Activated T-cell treated with anti-CD3 and anti-CD28 coated beads for 1 hour (primary cell): ENCODE results near the gene TCF7.

Experiments
- DNase-seq: peaks from one replicate; pipeline ENCODE4 v3.0.0-alpha.2; 2020; ENCODE audit warnings: low read depth

Gene TCF7

DNA sequence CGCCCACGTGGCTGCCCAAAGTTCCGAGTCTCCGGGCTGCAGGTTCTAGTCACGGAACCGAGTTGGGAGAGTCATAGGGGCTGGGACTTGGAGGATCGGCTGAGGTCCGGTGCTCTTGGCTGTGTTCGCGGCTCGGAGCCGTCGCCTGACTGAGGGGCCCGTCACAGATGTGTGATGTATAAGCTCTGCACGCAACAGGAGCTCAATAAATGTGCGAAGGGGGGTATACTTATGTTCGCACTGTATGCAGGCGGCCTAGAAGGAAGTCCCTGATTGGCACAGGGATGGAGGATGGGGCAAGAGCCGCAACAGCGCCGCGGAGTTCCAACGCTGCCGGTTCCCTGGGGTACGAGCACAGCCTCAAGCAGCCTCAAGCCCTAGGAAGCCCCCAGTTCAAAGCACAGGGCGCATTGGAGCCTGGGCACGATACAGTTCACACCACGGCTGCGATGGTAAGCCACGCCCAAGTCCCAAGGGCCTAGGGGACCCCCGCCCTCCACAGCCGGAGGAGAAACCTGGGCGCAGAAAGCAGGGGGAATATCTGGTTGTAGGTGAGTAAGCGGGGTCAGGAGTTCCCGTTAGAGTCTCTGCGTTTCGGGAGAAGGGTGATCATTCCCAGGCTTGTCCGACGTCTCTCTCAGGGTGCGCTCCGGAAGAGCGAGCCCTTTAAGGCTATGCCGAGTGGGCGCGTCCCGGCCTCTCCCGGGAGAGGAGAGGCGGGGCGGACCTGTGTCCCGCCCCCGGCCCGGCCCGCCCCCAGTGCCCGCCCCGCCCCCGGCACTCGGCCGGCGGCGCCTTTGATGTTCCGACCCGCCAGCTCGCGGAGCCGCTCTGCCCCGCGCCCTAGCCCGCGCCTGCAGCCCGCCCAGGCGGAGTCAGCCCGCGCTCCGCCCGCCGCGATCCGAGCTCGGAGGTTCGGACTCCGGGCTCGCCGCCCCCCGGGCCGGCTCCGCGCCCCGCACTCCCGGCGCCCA lies at the start of gene TCF7:
Gene TCF7, plus strand, starts transcription at position 780 of the 974 bp plus-strand sequence. CDS start 226 bp downstream, outside the sequence.
- DNase-seq, result peak; percentile 73

DNA sequence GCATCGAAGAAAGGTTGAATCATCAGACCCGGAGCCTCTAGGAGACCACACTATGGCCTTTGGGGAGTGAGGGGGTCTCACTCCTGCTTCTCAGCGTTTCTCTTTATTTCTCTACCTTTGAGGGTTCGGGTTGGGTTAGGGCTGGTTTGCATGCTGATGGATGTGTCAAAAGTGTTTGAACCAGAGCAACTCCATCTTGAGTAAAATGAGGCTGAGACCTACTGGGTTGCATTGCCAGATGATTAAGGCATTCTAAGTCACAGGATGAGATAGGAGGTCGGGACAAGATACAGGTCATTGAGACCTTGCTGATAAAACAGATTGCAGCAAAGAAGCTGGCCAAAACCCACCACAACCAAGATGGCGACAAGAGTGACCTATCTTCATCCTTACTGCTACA lies 44.9 kb upstream of the TCF7 start:
- no peak for DNase-seq

DNA sequence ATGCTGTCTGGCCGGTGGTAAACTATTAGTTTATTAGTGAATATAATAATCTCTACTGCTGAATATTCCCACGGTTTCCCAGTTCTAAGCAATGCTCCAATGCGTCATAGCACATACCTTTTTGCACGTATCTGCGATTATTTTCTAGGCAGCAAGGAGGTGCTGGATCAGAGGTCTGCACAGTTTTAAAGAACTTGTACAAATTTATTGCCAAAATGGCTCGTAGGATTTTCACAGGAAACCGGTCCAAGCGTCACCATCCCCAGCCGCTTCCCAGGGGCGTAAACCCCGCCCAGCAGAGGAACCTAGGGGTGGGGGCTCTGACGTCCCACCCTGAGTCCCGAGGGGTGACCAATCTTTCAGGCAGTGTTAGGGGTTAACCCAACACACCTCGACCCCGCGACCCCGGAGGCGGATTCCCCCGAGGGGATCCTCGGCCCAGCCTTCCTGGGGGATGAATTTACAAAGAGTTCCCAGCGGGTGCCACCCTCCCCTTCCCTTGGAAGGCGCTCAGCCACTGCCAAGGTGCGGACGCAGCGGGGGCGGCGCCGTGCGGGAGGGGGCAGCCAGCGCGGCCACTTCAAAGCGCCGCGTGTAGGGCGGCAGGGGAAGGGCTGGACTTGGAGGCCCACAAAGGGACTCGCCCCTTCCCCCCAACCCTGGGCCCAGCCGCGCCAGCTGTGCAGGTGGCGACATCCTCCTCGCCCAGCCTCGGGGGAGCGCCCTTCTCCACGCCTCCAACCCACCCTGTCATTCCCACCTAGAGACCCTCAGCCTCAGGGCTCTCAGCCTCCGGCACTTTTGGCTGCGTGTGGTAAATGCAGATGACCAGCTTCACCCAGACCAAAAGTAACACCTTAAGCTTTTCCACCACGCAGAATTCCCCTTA lies 43.5 kb upstream of the TCF7 start:
- no peak for DNase-seq

DNA sequence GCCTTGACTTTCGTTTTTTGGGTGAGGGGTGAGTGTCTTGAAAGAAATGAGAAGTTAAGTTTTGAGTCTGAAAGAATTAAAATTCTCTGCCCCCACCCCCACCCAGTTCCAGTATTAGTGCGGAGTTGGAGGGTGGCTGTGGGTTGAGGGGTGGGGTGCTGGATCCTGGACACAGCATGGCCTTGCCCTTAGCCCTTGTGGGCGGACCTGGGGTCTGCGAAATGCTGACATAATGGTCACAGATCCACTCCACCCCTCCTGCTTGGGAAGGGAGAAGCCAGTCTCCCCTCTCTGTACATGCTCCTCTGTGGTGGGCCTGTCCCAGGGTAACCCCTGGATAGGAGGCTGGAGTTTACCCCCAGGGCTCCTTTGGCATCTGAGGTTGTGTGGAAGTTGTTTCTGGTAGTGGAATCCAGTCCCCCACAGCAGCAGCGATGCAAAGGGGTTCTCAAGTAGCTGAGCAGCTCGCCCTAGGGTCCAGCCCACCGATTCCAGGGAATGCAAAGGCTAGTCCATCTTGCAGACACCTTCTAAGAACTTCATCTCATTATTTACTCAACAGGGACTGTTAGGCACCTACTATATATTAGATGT lies 42.8 kb upstream of the TCF7 start:
- no peak for DNase-seq

GRCh38 chr5:134072471-134073210 lies 41.8 kb upstream of the TCF7 start:
- DNase-seq, result no peak

GRCh38 chr5:134073404-134073803 lies 41.1 kb upstream of the TCF7 start:
- no peak for DNase-seq

DNA sequence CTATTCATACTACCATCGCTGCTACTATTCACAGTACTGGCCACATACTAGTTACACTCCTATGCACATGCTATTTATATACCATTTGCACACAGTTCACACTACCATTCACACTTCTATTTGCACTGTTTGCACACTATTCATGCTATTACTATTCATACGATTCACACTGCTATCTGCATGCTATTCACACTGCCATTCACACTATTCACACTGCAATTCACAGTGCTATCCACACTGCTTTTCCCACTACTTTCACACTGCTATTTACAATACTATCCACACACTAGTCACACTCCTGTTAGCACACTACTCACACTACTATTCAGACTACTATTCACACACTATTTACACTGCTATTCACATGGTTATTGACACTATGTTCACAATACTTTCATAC lies 39.4 kb upstream of the TCF7 start:
- DNase-seq, result no peak

GRCh38 chr5:134077926-134078580 lies 36.4 kb upstream of the TCF7 start:
- DNase-seq, result no peak

DNA sequence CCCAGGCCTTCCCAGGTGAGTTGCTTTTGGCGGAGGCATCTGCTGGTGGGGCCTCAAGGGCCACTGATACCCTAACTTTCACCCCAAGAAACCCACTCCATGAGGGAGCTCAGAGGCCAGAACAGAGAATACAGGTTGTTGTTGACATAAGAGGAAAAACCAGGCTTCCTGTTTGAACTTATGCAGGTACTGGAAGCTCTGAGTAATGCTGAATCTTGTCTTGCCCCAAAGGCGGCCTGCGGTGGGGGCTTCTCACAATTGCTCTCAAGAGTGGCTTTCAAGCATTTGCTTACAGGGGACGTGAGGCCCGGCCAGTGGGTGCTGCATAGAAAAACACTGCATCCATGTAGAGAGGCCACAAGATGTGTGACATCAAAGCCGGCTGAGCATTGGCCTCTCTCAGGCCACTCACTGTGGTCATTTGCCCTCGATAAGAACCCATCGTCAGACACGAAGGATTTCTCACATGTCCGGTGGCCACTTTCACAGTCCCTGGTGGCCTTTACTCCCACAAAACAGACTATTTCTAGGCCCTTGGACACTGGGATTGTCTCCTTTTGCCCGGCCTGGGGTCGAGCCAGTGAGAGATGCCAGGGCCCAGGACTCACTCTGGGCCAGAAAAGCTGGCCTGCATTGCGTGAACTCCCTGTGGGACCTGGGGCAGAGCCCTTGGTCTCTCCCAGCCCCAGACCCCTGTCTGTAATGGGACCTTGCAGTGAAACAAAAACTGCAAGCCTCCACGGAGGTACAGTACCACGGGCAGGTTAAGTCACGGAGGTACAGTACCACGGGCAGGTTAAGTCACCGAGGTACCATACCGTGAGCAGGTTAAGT lies 34.5 kb upstream of the TCF7 start:
- peak; percentile 66 for DNase-seq

- DNase-seq, result no peak
Observed at GRCh38 chr5:134082264-134082992, 32.1 kb upstream of the TCF7 start.

- no peak for DNase-seq
Observed at GRCh38 chr5:134083517-134083916, 31.0 kb upstream of the TCF7 start.

- no peak for DNase-seq
Observed at GRCh38 chr5:134084022-134084565, 30.4 kb upstream of the TCF7 start.

DNA sequence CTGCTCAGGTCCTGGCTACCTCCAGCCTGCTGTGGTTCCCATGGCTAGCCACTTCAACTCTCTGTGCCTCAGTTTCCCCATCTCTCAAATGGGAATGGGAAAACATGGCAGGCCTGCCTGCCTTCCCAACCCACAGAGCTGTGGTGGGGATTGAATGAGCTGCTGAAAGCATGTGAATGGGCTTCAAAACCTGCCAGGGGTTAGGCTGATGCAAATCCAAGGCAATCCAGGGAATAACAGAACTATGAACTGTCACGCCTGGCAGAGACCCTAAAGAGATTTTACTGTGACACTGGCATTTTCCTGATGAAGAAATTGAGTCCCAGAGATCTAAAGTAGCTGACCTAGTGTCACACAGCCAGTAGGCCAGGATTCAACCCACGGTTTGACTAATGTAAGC lies 29.9 kb upstream of the TCF7 start:
- DNase-seq, result no peak

DNA sequence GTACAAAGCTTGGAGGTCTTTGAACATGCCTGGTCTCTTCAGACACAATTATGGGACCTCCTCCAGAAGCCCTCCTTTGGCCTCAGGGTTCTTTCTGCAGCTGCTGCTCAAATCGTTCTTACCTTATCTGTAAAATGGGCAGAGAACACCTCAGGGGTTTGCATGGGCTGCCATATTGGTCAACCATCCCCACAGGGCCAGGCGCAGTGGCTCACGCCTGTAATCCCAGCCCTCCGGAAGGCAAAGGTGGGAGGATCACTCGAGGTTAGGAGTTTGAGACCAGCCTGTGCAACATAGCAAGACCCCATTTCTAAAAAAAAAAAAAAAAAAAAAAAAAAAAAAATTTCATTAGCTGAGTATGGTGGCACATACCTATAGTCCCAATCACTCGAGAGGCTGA lies 29.1 kb upstream of the TCF7 start:
- DNase-seq, result no peak

- DNase-seq, result no peak
Observed at GRCh38 chr5:134086225-134086942, 28.1 kb upstream of the TCF7 start.

DNA sequence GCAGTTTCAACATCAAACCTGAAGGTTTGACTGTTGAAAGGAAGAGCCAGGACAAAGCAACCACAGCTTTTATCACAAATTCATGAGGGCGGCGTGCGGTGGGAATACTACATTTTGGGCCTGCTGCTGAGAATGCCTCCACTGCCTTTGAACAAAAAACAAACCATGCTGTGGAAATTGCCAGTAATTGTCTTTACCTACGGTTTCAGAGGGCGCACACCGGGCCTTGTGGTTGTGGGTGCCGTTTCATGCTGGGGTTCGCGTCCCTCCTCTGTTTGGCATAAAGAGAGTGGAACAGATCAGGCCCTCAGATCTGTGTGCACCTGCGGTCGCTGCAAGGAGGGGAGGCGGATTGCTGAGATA lies 27.6 kb upstream of the TCF7 start:
- DNase-seq, result peak; percentile 73

GRCh38 chr5:134088291-134088690 lies 26.2 kb upstream of the TCF7 start:
- DNase-seq, result no peak

DNA sequence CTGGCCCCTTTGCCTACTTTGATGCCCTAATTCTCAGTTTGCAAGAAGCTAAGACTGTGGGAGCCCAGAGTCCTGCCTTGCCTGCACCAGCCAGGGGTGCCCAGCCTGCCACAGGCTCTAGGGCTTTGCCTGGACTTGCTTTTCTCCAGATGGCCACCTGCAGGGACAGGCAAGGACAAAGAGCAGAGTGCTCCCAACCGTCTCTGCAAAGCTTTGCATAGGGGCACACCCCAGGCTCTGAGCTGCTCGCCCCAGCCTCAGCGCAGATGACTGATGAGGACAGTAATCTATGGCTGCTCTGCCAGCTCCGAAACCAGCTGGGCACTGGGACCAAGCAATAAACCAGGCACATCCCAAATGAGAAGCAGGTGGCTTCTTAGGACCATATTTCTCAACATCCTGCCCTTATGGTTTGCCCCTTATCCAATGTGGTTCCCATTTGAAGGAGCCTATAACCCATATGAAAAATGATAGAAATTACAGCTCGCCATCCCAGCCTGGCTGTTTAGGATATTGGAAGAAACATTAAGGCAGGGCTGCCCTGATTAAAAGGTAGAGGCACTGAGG lies 25.4 kb upstream of the TCF7 start:
- DNase-seq, result no peak
